ENCODE measurements around the gene SCO2.

The SCO2 gene

GRCh38 chr22:50487290-50488005 is 38.0 kb downstream of the SCO2 start:
- TF ChIP-seq CTCF (IDR thresholded peaks at IDR 0.05; ENCODE audit: control extremely low read depth, extremely low read depth, low read depth, missing control alignments), result no peak
- ChIA-PET CTCF (interaction anchor here (1.8 to 2.8 kb wide), 2 partner anchors 10 to 17 kb away, joined by 4 to 12 read pairs; no protein-coding TSS in a partner anchor), POLR2A (no interaction called here)
- no peak for DNase-seq (ENCODE audit: extremely low spot score)

DNA sequence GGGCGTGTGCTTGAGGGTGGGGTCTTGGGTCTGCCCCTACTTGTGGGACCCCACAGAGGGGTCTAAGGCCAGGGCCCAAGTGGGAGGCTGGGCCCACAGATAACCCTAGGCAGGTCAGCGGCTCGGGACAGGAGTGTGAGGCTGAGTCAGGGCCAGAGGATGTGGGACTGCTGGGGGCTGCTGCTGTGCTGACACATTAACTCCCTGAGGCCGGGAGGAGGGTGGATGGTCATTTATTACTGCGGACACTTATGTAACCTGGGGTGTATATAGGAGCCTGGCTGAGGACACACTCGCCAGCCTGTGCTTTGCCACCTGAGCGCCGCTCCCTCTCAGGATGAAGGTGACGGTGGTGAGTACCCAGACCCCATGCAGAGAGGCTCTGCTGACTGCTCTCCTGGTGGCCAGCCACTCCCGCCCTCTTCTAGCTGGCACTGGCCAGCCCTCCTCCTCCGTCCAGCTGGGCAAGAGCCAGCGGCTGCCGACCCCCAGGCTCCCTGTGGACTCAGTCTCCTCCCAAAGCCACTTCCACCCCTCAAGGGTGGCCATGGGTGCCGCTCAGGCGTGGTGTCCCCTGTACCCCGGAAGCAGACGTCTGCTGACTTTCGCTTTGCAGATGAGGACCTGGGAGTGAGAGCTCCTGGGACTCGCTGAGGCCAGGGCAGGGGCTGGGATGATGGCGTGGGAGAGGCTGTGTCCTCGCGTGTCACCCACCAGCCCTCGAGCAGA is 38.7 kb downstream of the SCO2 start, which contains the start of gene MIOX:
TSS of gene MIOX (plus strand) at position 299 of the 729 bp plus-strand sequence. CDS start at position 338, 39 bp downstream.
- POLR2A ChIA-PET, result no interaction called here
- CTCF ChIA-PET, result interaction anchor here (1.0 to 2.8 kb wide), 3 partner anchors 11 to 17 kb away, joined by 3 to 12 read pairs (median 4); no protein-coding TSS in a partner anchor
- TF ChIP-seq CTCF (IDR thresholded peaks at IDR 0.05; ENCODE audit: control extremely low read depth, extremely low read depth, low read depth, missing control alignments), result no peak
- DNase-seq (ENCODE audit: extremely low spot score), result no peak

GRCh38 chr22:50485221-50486131 is 39.9 kb downstream of the SCO2 start:
- ChIA-PET CTCF (interaction anchor here (1.0 to 2.8 kb wide), 6 partner anchors 12 to 75 kb away, joined by 3 to 12 read pairs (median 4); no protein-coding TSS in a partner anchor), POLR2A (interaction anchor here (0.8 kb wide), 1 partner anchor 40 kb away, joined by 3 read pairs; no protein-coding TSS in a partner anchor)
- DNase-seq (ENCODE audit: extremely low spot score), result no peak
- TF ChIP-seq CTCF (IDR thresholded peaks at IDR 0.05; ENCODE audit: control extremely low read depth, extremely low read depth, low read depth, missing control alignments), result no peak

GRCh38 chr22:50483977-50484853 is 41.2 kb downstream of the SCO2 start:
- no peak for DNase-seq (ENCODE audit: extremely low spot score)
- ChIA-PET CTCF (interaction anchor here (1.0 to 2.1 kb wide), 4 partner anchors 10 to 42 kb away, joined by 3 to 8 read pairs (median 4); partner anchors contain the start of gene SCO2), POLR2A (interaction anchor here (0.5 to 0.8 kb wide), 2 partner anchors 32 to 41 kb away, joined by 3 to 4 read pairs; no protein-coding TSS in a partner anchor)
- TF ChIP-seq CTCF (IDR thresholded peaks at IDR 0.05; ENCODE audit: control extremely low read depth, extremely low read depth, low read depth, missing control alignments), result no peak

DNA sequence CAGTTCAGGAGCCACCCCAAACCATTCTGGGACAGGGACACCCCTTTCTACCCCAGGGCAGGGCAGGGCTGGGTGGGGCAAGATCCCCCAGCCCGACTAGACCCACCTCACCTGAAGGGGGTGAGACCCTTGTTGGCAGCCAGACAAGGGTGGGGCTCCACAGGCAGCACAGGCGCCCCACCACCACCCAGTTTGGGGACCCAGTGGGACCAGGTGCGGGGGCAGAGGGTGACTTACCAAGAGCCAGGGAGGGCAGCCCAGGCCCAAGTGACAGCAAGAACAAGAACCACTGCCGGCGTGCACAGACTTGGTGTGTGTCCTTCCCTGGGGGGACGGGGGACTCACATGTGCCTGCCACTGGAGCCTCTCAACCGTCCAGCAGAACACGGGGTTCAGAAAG is 41.8 kb downstream of the SCO2 start:
- TF ChIP-seq CTCF (IDR thresholded peaks at IDR 0.05; ENCODE audit: control extremely low read depth, extremely low read depth, low read depth, missing control alignments), result no peak
- ChIA-PET CTCF (interaction anchor here (1.0 to 2.1 kb wide), 4 partner anchors 11 to 42 kb away, joined by 3 to 8 read pairs (median 4); partner anchors contain the start of gene SCO2), POLR2A (interaction anchor here (0.6 kb wide), 1 partner anchor 51 kb away, joined by 8 read pairs; no protein-coding TSS in a partner anchor)
- DNase-seq (ENCODE audit: extremely low spot score), result no peak

All from GM10248 (cell line).